H1 (cell line): ENCODE results near the gene LRP8. TPM values are rescaled to one million over a fixed set of nuclear protein-coding genes. Genes with fewer than 3 reads are reported as not detected.

Experiments
- CTCF ChIA-PET: fragments of 300-600 bp; sonication (Branson Sonifier 250); formaldehyde crosslinking; loops from one replicate; lab custom pipeline; 2021; ENCODE audit not compliant: partially characterized antibody; lab: Charles Lee
- POLR2A ChIA-PET: fragments of 300-600 bp; sonication (Branson Sonifier 250); formaldehyde crosslinking; loops from one replicate; lab custom pipeline; 2021; ENCODE audit warnings: inconsistent platforms; ENCODE audit not compliant: partially characterized antibody; lab: Charles Lee
- DNase-seq, 2 experiments: peaks; one replicate each; pipeline versions ENCODE4 v3.0.0 to v3.0.0-alpha.2; 2010 to 2022; ENCODE audit warnings: low spot score in 2 of 2, low read depth in 1 of 2, mixed read lengths in 1 of 2
- FAIRE-seq: peaks from 2 replicates; lab custom pipeline; 2011; peaks lifted over from hg19 to GRCh38; lab: Jason Lieb, UNC
- H2AFZ ChIP-seq: 2 replicates; pipeline ENCODE4 v1.8.1; 2012; ENCODE audit warnings: low read length, inconsistent platforms
- H2AK5ac ChIP-seq: 2 replicates; pipeline ENCODE4 v1.6.1; 2013; ENCODE audit warnings: low read depth, low read length
- H2BK120ac ChIP-seq: replicated peaks from 2 replicates; pipeline ENCODE3; 2013; ENCODE audit warnings: low read depth, low read length, inconsistent platforms
- H2BK12ac ChIP-seq: 2 replicates; pipeline ENCODE4 v1.6.1; 2013; ENCODE audit warnings: low read depth, low read length
- H2BK15ac ChIP-seq: 2 replicates; pipeline ENCODE4 v1.6.1; 2013; ENCODE audit warnings: low read length
- H2BK20ac ChIP-seq: 2 replicates; pipeline ENCODE4 v1.6.1; 2013; ENCODE audit warnings: low read length
- H2BK5ac ChIP-seq: 2 replicates; pipeline ENCODE4 v1.6.1; 2013; ENCODE audit warnings: low read depth, low read length
- H3K14ac ChIP-seq: 2 replicates; pipeline ENCODE4 v1.6.1; 2013; ENCODE audit warnings: inconsistent platforms; ENCODE audit not compliant: insufficient read length
- H3K18ac ChIP-seq: 2 replicates; pipeline ENCODE4 v1.6.1; 2013; ENCODE audit warnings: low read length; ENCODE audit errors: extremely low read depth
- H3K23ac ChIP-seq: 2 replicates; pipeline ENCODE4 v1.6.1; 2013; ENCODE audit warnings: inconsistent platforms; ENCODE audit not compliant: insufficient read length
- H3K23me2 ChIP-seq: 2 replicates; pipeline ENCODE4 v1.6.1; 2013; ENCODE audit warnings: low read depth, low read length
- H3K27ac ChIP-seq: 2 replicates; pipeline ENCODE4 v1.6.1; 2011; ENCODE audit warnings: low read depth, low read length, inconsistent platforms
- H3K27me3 ChIP-seq, 4 experiments: replicated peaks in 1 of 4; 1 replicate in 1 of 4; 2 replicates in 3 of 4; pipeline versions ENCODE4 v1.6.1 to v1.8.1; 2011 to 2013; ENCODE audit warnings: low read length in 3 of 4, mild to moderate bottlenecking in 3 of 4, inconsistent platforms in 2 of 4, mixed read lengths in 2 of 4, moderate library complexity in 1 of 4; ENCODE audit not compliant: control insufficient read depth in 3 of 4, insufficient read depth in 3 of 4; ENCODE audit errors: extremely low read depth in 1 of 4
- H3K36me3 ChIP-seq, 4 experiments: 2 replicates each; pipeline versions ENCODE4 v1.6.1 to v1.8.1; 2011 to 2013; ENCODE audit warnings: mild to moderate bottlenecking in 4 of 4, low read length in 3 of 4, moderate library complexity in 2 of 4, control low read depth in 1 of 4, inconsistent platforms in 1 of 4; ENCODE audit not compliant: insufficient read depth in 4 of 4, control insufficient read depth in 2 of 4
- H3K4ac ChIP-seq: replicated peaks from 2 replicates; pipeline ENCODE3; 2013; ENCODE audit warnings: low read length, low read depth, mixed read lengths, inconsistent platforms; ENCODE audit not compliant: insufficient read length
- H3K4me1 ChIP-seq, 4 experiments: replicated peaks in 1 of 4; 1 replicate in 1 of 4; 2 replicates in 3 of 4; pipeline versions ENCODE4 v1.6.1 to v1.8.1; 2011 to 2013; ENCODE audit warnings: low read length in 3 of 4, inconsistent platforms in 2 of 4, mixed read lengths in 1 of 4; ENCODE audit not compliant: insufficient read depth in 4 of 4, control insufficient read depth in 3 of 4
- H3K4me2 ChIP-seq, 2 experiments: 2 replicates each; pipeline versions ENCODE4 v1.6.1 to v1.8.1; 2011 to 2013; ENCODE audit warnings: low read depth in 2 of 2, low read length in 2 of 2, control low read depth in 1 of 2, inconsistent platforms in 1 of 2, mild to moderate bottlenecking in 1 of 2; ENCODE audit not compliant: insufficient read depth in 1 of 2
- H3K4me3 ChIP-seq, 4 experiments: fragments of 200-600, 300-600 bp in 1 of 4; sonication (generic), shearing (Covaris generic), sonication (Bioruptor Twin) in 1 of 4; 2 replicates each; pipeline versions ENCODE4 v1.5.1 to v1.8.1; 2011 to 2016; ENCODE audit warnings: low read length in 4 of 4, low read depth in 3 of 4, control low read depth in 2 of 4, inconsistent platforms in 2 of 4, mild to moderate bottlenecking in 2 of 4, mixed read lengths in 1 of 4, moderate library complexity in 1 of 4; ENCODE audit not compliant: insufficient read depth in 2 of 4; ENCODE audit errors: extremely low read depth in 1 of 4
- H3K56ac ChIP-seq: replicated peaks from 2 replicates; pipeline ENCODE3; 2013; ENCODE audit warnings: low read depth, mild to moderate bottlenecking, mixed read lengths, low read length, inconsistent platforms; ENCODE audit not compliant: insufficient read length
- H3K79me1 ChIP-seq: 2 replicates; pipeline ENCODE4 v1.6.1; 2013; ENCODE audit warnings: low read depth, low read length, control low read depth
- H3K79me2 ChIP-seq, 2 experiments: 2 replicates each; pipeline versions ENCODE4 v1.6.1 to v1.8.1; 2012 to 2013; ENCODE audit warnings: low read length in 2 of 2, mild to moderate bottlenecking in 2 of 2, inconsistent platforms in 1 of 2; ENCODE audit not compliant: insufficient read depth in 2 of 2, control insufficient read depth in 1 of 2
- H3K9ac ChIP-seq, 4 experiments: replicated peaks in 1 of 4; 1 replicate in 1 of 4; 2 replicates in 3 of 4; pipeline versions ENCODE4 v1.6.1 to v1.8.1; 2011 to 2013; ENCODE audit warnings: low read depth in 3 of 4, low read length in 3 of 4, control low read depth in 2 of 4, mild to moderate bottlenecking in 2 of 4, moderate library complexity in 2 of 4, inconsistent platforms in 1 of 4; ENCODE audit errors: extremely low read depth in 1 of 4
- H3K9me3 ChIP-seq, 2 experiments: 2 replicates each; pipeline versions ENCODE4 v1.6.1 to v1.8.1; 2012 to 2013; ENCODE audit warnings: mild to moderate bottlenecking in 2 of 2, moderate library complexity in 2 of 2, control low read depth in 1 of 2, inconsistent platforms in 1 of 2, low read depth in 1 of 2, low read length in 1 of 2, mixed read lengths in 1 of 2; ENCODE audit not compliant: insufficient read depth in 2 of 2
- H4K20me1 ChIP-seq, 2 experiments: replicated peaks in 1 of 2; 2 replicates each; pipeline versions ENCODE3 to v1.8.1; 2011 to 2013; ENCODE audit warnings: inconsistent platforms in 2 of 2, low read length in 2 of 2, mild to moderate bottlenecking in 1 of 2; ENCODE audit not compliant: insufficient read depth in 2 of 2, control insufficient read depth in 1 of 2
- H4K5ac ChIP-seq: 2 replicates; pipeline ENCODE4 v1.6.1; 2013; ENCODE audit warnings: low read length, low read depth, mixed read lengths, inconsistent platforms; ENCODE audit not compliant: insufficient read length
- H4K8ac ChIP-seq: 2 replicates; pipeline ENCODE4 v1.8.0; 2013; ENCODE audit warnings: mild to moderate bottlenecking, moderate library complexity, low read length, inconsistent platforms; ENCODE audit not compliant: insufficient read depth; ENCODE audit errors: extremely low read depth
- H4K91ac ChIP-seq: replicated peaks from 2 replicates; pipeline ENCODE3; 2013; ENCODE audit warnings: low read length, mixed read lengths, inconsistent platforms; ENCODE audit not compliant: insufficient read length
- BACH1 ChIP-seq: IDR thresholded peaks from 2 replicates; pipeline ENCODE4 v1.6.1; 2012; ENCODE audit warnings: low read length, improper control_type of control experiment
- BCL11A ChIP-seq, 2 experiments: IDR thresholded peaks; one replicate each; pipeline ENCODE4 v1.6.1; 2011; ENCODE audit warnings: low read depth in 2 of 2, low read length in 2 of 2, mild to moderate bottlenecking in 2 of 2
- CREB1 ChIP-seq: IDR thresholded peaks from 2 replicates; pipeline ENCODE4 v1.6.1; 2012; ENCODE audit warnings: inconsistent platforms
- GTF2F1 ChIP-seq: IDR thresholded peaks from 2 replicates; pipeline ENCODE4 v1.6.1; 2012; ENCODE audit warnings: low read depth, low read length, improper control_type of control experiment, borderline replicate concordance
- POLR2A ChIP-seq, 2 experiments: IDR thresholded peaks; 1 replicate in 1 of 2; 2 replicates in 1 of 2; pipeline ENCODE4 v1.6.1; 2011; ENCODE audit warnings: low read depth in 2 of 2, low read length in 2 of 2, mild to moderate bottlenecking in 2 of 2; ENCODE audit errors: control extremely low read depth in 1 of 2
- POLR2AphosphoS5 ChIP-seq: IDR thresholded peaks from 2 replicates; pipeline ENCODE4 v1.6.1; 2011; ENCODE audit warnings: low read depth, low read length
- RAD21 ChIP-seq, 2 experiments: IDR thresholded peaks in 1 of 2; conservative IDR thresholded peaks in 1 of 2; 2 replicates each; pipeline ENCODE4 v1.6.1; 2011; ENCODE audit warnings: low read depth in 2 of 2, low read length in 2 of 2, improper control_type of control experiment in 1 of 2, inconsistent platforms in 1 of 2, mild to moderate bottlenecking in 1 of 2, moderate library complexity in 1 of 2
- SP4 ChIP-seq: IDR thresholded peaks from 2 replicates; pipeline ENCODE4 v1.6.1; 2012; ENCODE audit warnings: low read length, inconsistent platforms
- SRF ChIP-seq: IDR thresholded peaks from 2 replicates; pipeline ENCODE4 v1.6.1; 2011; ENCODE audit warnings: mild to moderate bottlenecking, low read depth, low read length, moderate library complexity
- WGBS, 2 experiments: shearing (Covaris generic) in 1 of 2; methylation state at CpG; one replicate each; pipeline versions ENCODE4 v1.1.6 to v1.1.7; 2013 to 2015; ENCODE audit warnings: low lambda C conversion rate in 2 of 2, mixed read lengths in 2 of 2, inconsistent platforms in 1 of 2, low coverage in 1 of 2, missing lambda C conversion rate in 1 of 2; ENCODE audit not compliant: insufficient replicate concordance in 2 of 2, insufficient coverage in 1 of 2, insufficient read length in 1 of 2; ENCODE audit errors: extremely low coverage in 1 of 2, missing lambda C conversion rate in 1 of 2; 5-methylcytosine and 5-hydroxymethylcytosine counted together
- polyA plus RNA-seq, 7 experiments: library from polyadenylated mRNA; depleted of rRNA in 3 of 7; stranded (reverse) in 5 of 7; unstranded in 2 of 7; fragments of >200 nt in 5 of 7; fragments of 200-250 nt in 2 of 7; gene quantifications; 1 replicate in 5 of 7; 2 replicates in 1 of 7; 4 replicates in 1 of 7; pipeline versions ENCODE4 v1.2.1 to v1.2.3, GENCODE V29; 2011 to 2013; ENCODE audit warnings: missing spikeins in 2 of 7, mixed read lengths in 2 of 7
- total RNA-seq: library from RNA; stranded (reverse); fragmentation: NEBNext Ultra II Directional; extraction: Animal tissue kit (Norgen Biotek cat#: 25700); gene quantifications from 2 replicates; pipeline ENCODE4 v1.2.1, GENCODE V29; 2021
- TF ChIP-seq, protein P1 (sequence below), 3 experiments: IDR thresholded peaks; 1 replicate in 2 of 3; 2 replicates in 1 of 3; pipeline versions ENCODE4 v1.5.1 to v1.6.1; 2011; ENCODE audit warnings: low read length in 3 of 3, mild to moderate bottlenecking in 3 of 3, inconsistent platforms in 2 of 3, low read depth in 1 of 3, moderate library complexity in 1 of 3; ENCODE audit not compliant: insufficient read depth in 1 of 3; ENCODE audit errors: control extremely low read depth in 1 of 3
- TF ChIP-seq, protein P2 (sequence below): IDR thresholded peaks from 2 replicates; pipeline ENCODE4 v1.6.1; 2012; ENCODE audit warnings: inconsistent platforms

The LRP8 gene
- total and polyA plus RNA-seq, 2 of the 8 experiments (the other 6 are each of a cell fraction or from before 2014, with no cell fraction given), result 63.2 to 66.4 TPM

DNA sequence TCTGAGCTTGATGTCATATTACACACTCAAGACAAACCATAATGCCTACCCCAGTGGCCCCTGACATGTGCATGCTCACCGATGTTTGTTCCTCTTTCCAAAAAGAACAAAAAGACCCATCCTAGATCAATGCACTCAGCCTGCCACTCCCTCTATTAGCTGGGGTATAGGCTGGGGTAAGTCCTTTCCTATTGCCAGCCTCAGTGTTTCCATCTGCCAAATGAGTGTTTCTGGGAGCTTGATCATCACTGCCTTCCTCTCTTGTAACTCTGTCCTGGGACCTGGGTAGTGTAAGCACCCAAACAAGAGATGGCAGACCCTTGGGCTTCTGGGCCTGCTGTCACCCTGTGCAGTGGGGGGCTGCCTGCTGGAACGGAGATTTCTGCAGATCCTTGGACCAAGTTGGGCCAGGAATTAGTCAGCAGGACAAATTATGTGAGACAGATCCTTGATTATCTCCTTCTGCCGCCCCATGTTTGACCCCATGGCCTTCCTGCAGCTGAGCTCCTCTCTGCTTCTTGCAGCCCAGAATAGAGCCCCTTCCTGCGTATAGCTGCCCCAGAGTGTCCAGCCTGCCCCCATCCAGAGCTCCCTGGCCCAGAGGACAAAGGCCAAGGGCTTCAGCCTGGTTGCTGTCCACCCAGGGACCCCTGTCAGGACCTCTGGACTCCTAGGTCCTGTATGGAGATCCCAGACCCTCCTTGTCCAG, 31.5 kb upstream of the LRP8 start:
- DNase-seq, result peak in 1 of 2 experiments; percentile 24
- CTCF ChIA-PET, result interaction anchor here (0.6 to 2.0 kb wide), 9 partner anchors 10 to 235 kb away, joined by 3 to 5 read pairs (median 3); no protein-coding TSS in a partner anchor
- POLR2A ChIA-PET, result interaction anchor here (1.1 to 1.8 kb wide), 4 partner anchors 12 to 33 kb away, joined by 3 to 5 read pairs (median 4); no protein-coding TSS in a partner anchor

More for the DNA sequence above, 31.5 kb upstream of the LRP8 start:
- Histone ChIP-seq H3K4me2 (no peak overlapping the region), H4K20me1 (no peaks in the 10 kb centered on the region), H2AFZ (no peak overlapping the region), H3K79me2 (no peaks in the 10 kb centered on the region), H3K23me2 (no peaks in the 10 kb centered on the region; the same call in 1 of the 2 replicates), H4K5ac (no peak overlapping the region), H2BK12ac (no peak overlapping the region), H3K9ac (no peak overlapping the region), H2BK20ac (no peak overlapping the region), H4K91ac (no peak overlapping the region), H3K23ac (no peak overlapping the region), H2BK120ac (no peak overlapping the region), H2BK15ac (no peak overlapping the region), H3K79me1 (no peaks in the 10 kb centered on the region), H3K14ac (no peak overlapping the region), H3K4ac (no peak overlapping the region), H4K8ac (no peak overlapping the region), H3K36me3 (no peaks in the 10 kb centered on the region), H3K27me3 (no peaks in the 10 kb centered on the region; a peak in 1 of 7 replicates), H2BK5ac (no peak overlapping the region), H3K56ac (no peak overlapping the region)
- FAIRE-seq, result no peak
- WGBS, 2 experiments, result 83% methylated on average over 4 of the region's 4 CpGs; no CpG with 5 or more reads in 1 of the 2 experiments
- TF ChIP-seq, protein P1, sequence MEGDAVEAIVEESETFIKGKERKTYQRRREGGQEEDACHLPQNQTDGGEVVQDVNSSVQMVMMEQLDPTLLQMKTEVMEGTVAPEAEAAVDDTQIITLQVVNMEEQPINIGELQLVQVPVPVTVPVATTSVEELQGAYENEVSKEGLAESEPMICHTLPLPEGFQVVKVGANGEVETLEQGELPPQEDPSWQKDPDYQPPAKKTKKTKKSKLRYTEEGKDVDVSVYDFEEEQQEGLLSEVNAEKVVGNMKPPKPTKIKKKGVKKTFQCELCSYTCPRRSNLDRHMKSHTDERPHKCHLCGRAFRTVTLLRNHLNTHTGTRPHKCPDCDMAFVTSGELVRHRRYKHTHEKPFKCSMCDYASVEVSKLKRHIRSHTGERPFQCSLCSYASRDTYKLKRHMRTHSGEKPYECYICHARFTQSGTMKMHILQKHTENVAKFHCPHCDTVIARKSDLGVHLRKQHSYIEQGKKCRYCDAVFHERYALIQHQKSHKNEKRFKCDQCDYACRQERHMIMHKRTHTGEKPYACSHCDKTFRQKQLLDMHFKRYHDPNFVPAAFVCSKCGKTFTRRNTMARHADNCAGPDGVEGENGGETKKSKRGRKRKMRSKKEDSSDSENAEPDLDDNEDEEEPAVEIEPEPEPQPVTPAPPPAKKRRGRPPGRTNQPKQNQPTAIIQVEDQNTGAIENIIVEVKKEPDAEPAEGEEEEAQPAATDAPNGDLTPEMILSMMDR (IDR thresholded peaks at IDR 0.05; ENCODE audit: control extremely low read depth in 1 of 3, insufficient read depth in 1 of 3, low read depth in 1 of 3, low read length in 3 of 3), result no peak
- TF ChIP-seq BCL11A (IDR thresholded peaks at IDR 0.05; ENCODE audit: low read depth in 2 of 2, low read length in 2 of 2), result no peak
- no peak for TF ChIP-seq SP4
- TF ChIP-seq POLR2A (IDR thresholded peaks at IDR 0.05; ENCODE audit: control extremely low read depth in 1 of 2, low read depth in 2 of 2, low read length in 2 of 2), result no peak
- no peak for TF ChIP-seq GTF2F1
- TF ChIP-seq, protein P2, sequence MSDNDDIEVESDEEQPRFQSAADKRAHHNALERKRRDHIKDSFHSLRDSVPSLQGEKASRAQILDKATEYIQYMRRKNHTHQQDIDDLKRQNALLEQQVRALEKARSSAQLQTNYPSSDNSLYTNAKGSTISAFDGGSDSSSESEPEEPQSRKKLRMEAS, result no peak
- no peak for TF ChIP-seq CREB1
- TF ChIP-seq SRF, result no peak
- no peak for TF ChIP-seq RAD21 (IDR thresholded peaks at IDR 0.05 in 1 of 2, conservative IDR thresholded peaks at IDR 0.05 in 1 of 2; ENCODE audit: low read depth in 2 of 2, low read length in 2 of 2)
- TF ChIP-seq BACH1, result no peak
- no peak for TF ChIP-seq POLR2AphosphoS5
- TF ChIP-seq, all 59 proteins: peak for 0
- no peaks in the 10 kb centered on the region for H3K9me3 ChIP-seq
- 0 out of 2 replicates have a peak overlapping the region, but pooled peaks have one; percentile 69 for H2AK5ac ChIP-seq
- H3K18ac ChIP-seq, result no peak overlapping the region
- no peak overlapping the region for H3K27ac ChIP-seq
- H3K4me3 ChIP-seq, result no peak overlapping the region
- H3K4me1 ChIP-seq, result no peaks in the 10 kb centered on the region
